Heart left ventricle (tissue), 13 donors: ENCODE measurements around the gene SH3BP2.

Source experiments
- POLR2A ChIP-seq, 2 donors: fragments of 450-650 bp; IDR thresholded peaks; one replicate each; pipeline ENCODE4 v1.6.1; 2017; ENCODE audit warnings: antibody characterized with exemption in 2 of 2, mild to moderate bottlenecking in 2 of 2, moderate library complexity in 2 of 2
- TF ChIP-seq, protein P1 (sequence below), 12 donors: fragments of 200-600 bp; sonication (generic) in 4 of 12; IDR thresholded peaks; one replicate each; pipeline versions ENCODE4 v1.5.0 to v1.8.0; 2018 to 2022; ENCODE audit warnings: antibody characterized with exemption in 12 of 12, mild to moderate bottlenecking in 5 of 12
- donor health status: ischemic (EF 13 %, LVEDD 7.1; RV severe dilation, severe dysfunction).
- donor health status: DM: no; HTN: yes; CAD: no.
- donor health status: DM: no; HTN: no; CAD: no.
- donor health status: ischemic (EF 25% LVEDD 6.9; RV normal size, moderate dysfunction).
- donor health status: ischemic (EF 25% LVEDD 5.7; RV mildly dilated, moderate dysfunction).
- donor health status: ischemic (EF 35%, LVEDD 5.7; RV mildly dilated, moderate dysfunction).
- donor health status: nonischemic (EF 11% LVEDD 7.7; RV severe dilation, severe dysfunction).
- donor health status: DM: yes; HTN: yes; CAD: no.
- donor health status: PGD.
- donor health status: ischemic (EF 29% LVEDD 5.4; RV normal size, mild dysfunction).
- donor health status: nonischemic (EF 23%, LVEDD 6.1; RV moderate dilation, normal function).

DNA sequence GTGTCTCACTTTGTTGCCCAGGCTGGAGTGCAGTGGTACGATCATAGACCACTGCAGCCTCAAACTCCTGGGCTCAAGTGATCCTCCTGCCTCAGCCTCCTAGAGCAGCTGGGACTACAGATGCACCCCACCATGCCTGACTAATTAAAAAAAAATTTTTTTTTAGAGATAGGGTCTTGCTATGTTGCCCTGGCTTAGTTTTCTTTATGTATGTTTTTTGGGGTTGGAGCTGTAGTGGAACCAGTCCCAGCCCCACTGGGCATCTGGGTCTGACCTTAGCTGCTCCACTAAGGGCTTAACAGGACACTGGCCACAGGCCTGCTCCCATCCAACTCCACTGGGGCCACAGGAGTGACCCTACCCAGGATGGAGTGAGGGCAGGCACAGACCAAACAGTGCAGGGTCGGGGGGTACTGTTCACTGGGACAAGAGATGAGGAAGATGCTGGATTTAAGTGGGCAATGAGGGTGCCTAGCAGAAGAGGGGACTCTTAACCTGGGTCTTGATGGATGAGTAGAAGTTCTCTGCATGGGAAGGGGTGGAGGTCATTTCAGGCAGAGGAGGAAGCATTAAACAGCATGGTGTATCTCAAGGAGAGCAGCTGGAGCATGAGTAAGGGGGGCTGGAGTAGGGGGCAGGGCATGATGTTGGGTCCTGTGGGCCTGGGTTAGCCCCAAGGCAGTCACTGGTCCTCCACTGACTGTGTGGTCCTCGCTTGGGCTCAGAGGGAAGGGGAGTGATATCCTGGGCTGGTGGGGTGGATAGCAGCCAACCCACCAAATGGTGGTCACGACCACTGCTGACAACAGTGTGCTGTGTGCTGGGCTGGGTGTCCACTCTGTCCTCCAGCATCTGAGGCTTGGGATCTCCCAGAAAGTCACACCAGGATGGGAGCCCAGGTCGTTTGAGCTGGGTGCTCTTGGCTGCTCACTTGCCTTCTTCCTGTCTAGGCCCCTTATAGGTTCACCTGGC lies 26.6 kb downstream of the SH3BP2 start:
- no peak for TF ChIP-seq POLR2A (IDR thresholded peaks at IDR 0.05)
- TF ChIP-seq, protein P1, sequence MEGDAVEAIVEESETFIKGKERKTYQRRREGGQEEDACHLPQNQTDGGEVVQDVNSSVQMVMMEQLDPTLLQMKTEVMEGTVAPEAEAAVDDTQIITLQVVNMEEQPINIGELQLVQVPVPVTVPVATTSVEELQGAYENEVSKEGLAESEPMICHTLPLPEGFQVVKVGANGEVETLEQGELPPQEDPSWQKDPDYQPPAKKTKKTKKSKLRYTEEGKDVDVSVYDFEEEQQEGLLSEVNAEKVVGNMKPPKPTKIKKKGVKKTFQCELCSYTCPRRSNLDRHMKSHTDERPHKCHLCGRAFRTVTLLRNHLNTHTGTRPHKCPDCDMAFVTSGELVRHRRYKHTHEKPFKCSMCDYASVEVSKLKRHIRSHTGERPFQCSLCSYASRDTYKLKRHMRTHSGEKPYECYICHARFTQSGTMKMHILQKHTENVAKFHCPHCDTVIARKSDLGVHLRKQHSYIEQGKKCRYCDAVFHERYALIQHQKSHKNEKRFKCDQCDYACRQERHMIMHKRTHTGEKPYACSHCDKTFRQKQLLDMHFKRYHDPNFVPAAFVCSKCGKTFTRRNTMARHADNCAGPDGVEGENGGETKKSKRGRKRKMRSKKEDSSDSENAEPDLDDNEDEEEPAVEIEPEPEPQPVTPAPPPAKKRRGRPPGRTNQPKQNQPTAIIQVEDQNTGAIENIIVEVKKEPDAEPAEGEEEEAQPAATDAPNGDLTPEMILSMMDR (IDR thresholded peaks at IDR 0.05): no peak
